GM12878 (cell line): Measurements from ENCODE around the gene SPRTN. TPM values are rescaled to one million over a fixed set of nuclear protein-coding genes. Genes with fewer than 3 reads are reported as not detected.

Experiments
- ATAC-seq: fragments of 200-7000 bp; cut with Tn5 transposase; 3 replicates; pipeline ENCODE4 v1.9.1; 2020; ENCODE audit warnings: mild to moderate bottlenecking, moderate library complexity
- BruUV-seq: library from RNA; stranded (reverse); fragments of 400-500 nt; replicated peaks from 2 replicates; lab custom pipeline; 2021; lab: Mats Ljungman, UMichigan
- CTCF ChIA-PET: fragments of 300-600 bp; sonication (Branson Sonifier 250); formaldehyde crosslinking; extraction: SDS; loops from one replicate; lab custom pipeline; 2021; ENCODE audit warnings: inconsistent platforms; lab: Yijun Ruan, JAX
- POLR2A ChIA-PET: fragments of 350-600 bp; formaldehyde crosslinking; extraction: SDS; loops from one replicate; lab custom pipeline; 2021; ENCODE audit warnings: inconsistent platforms; lab: Charles Lee
- RAD21 ChIA-PET: fragments of 300-600 bp; sonication (Branson Sonifier 250); formaldehyde crosslinking; loops from one replicate; lab custom pipeline; 2023; ENCODE audit warnings: antibody characterized with exemption; ENCODE audit not compliant: unreplicated experiment; lab: Charles Lee
- SMC1A ChIA-PET: fragments of 300-600 bp; sonication (Branson Sonifier 250); formaldehyde crosslinking; loops from one replicate; lab custom pipeline; 2023; ENCODE audit not compliant: unreplicated experiment, uncharacterized antibody; lab: Charles Lee
- DNase-seq: peaks from one replicate; pipeline ENCODE4 v3.0.0-alpha.2; 2011; ENCODE audit warnings: low read depth, low spot score
- FAIRE-seq: peaks from 3 replicates; lab custom pipeline; 2011; peaks lifted over from hg19 to GRCh38; lab: Jason Lieb, UNC
- H2AFZ ChIP-seq: 2 replicates; pipeline ENCODE4 v1.6.0; 2011; ENCODE audit warnings: low read depth, low read length, control low read depth; ENCODE audit not compliant: control insufficient read depth
- H3K27ac ChIP-seq: 2 replicates; pipeline ENCODE4 v1.5.1; 2011; ENCODE audit warnings: control low read depth; ENCODE audit not compliant: control insufficient read depth, insufficient read depth
- H3K27me3 ChIP-seq, 2 experiments: replicated peaks in 1 of 2; 2 replicates each; pipeline versions ENCODE4 v1.6.0 to v1.6.1; 2011; ENCODE audit warnings: low read length in 1 of 2; ENCODE audit not compliant: control insufficient read depth in 2 of 2, insufficient read depth in 2 of 2
- H3K36me3 ChIP-seq, 2 experiments: 2 replicates each; pipeline ENCODE4 v1.5.1; 2011; ENCODE audit warnings: low read length in 1 of 2; ENCODE audit not compliant: control insufficient read depth in 2 of 2, insufficient read depth in 2 of 2
- H3K4me1 ChIP-seq: 2 replicates; pipeline ENCODE4 v1.6.1; 2011; ENCODE audit warnings: mild to moderate bottlenecking, low read length, moderate library complexity, mixed read lengths; ENCODE audit not compliant: control insufficient read depth, insufficient read depth
- H3K4me2 ChIP-seq: 2 replicates; pipeline ENCODE4 v1.6.0; 2011; ENCODE audit warnings: control low read depth; ENCODE audit not compliant: control insufficient read depth, insufficient read depth
- H3K4me3 ChIP-seq: fragments of 200-600 bp; sonication (generic); 2 replicates; pipeline ENCODE4 v1.5.1; 2016
- H3K79me2 ChIP-seq: 2 replicates; pipeline ENCODE4 v1.6.0; 2011; ENCODE audit warnings: low read length; ENCODE audit not compliant: control insufficient read depth, insufficient read depth
- H3K9ac ChIP-seq: 2 replicates; pipeline ENCODE4 v1.8.0; 2011; ENCODE audit warnings: low read length, control low read depth, mixed read lengths; ENCODE audit not compliant: control insufficient read depth, insufficient read depth
- H3K9me3 ChIP-seq: replicated peaks from 3 replicates; pipeline ENCODE4 v1.5.1; 2011; ENCODE audit warnings: mild to moderate bottlenecking, low read length; ENCODE audit not compliant: control insufficient read depth, insufficient read depth
- H4K20me1 ChIP-seq: 2 replicates; pipeline ENCODE4 v1.6.0; 2011; ENCODE audit not compliant: control insufficient read depth, insufficient read depth
- BACH1 ChIP-seq: fragments of 450-650 bp; IDR thresholded peaks from 2 replicates; pipeline ENCODE4 v1.6.1; 2017; ENCODE audit warnings: mild to moderate bottlenecking, borderline replicate concordance
- CTCF ChIP-seq, 3 experiments: IDR thresholded peaks in 2 of 3; conservative IDR thresholded peaks in 1 of 3; 2 replicates each; pipeline ENCODE4 v1.5.1; 2011; ENCODE audit warnings: low read depth in 3 of 3, low read length in 3 of 3, mild to moderate bottlenecking in 3 of 3, control low read depth in 2 of 3, moderate library complexity in 2 of 3, inconsistent platforms in 1 of 3, mixed read lengths in 1 of 3; ENCODE audit not compliant: control insufficient read depth in 2 of 3, insufficient read depth in 1 of 3; ENCODE audit errors: extremely low read depth in 1 of 3
- CUX1 ChIP-seq: IDR thresholded peaks from 2 replicates; pipeline ENCODE4 v1.6.1; 2012; ENCODE audit warnings: improper control_type of control experiment, low read depth, low read length; ENCODE audit not compliant: insufficient replicate concordance
- NFYB ChIP-seq: IDR thresholded peaks from 2 replicates; pipeline ENCODE4 v1.6.1; 2011; ENCODE audit warnings: low read depth, mild to moderate bottlenecking, low read length, improper control_type of control experiment, moderate library complexity; ENCODE audit not compliant: insufficient read depth
- NR2C2 ChIP-seq: IDR thresholded peaks from 2 replicates; pipeline ENCODE4 v1.6.1; 2011; ENCODE audit warnings: borderline replicate concordance, low read depth; ENCODE audit not compliant: control insufficient read depth, insufficient read length
- WGBS: methylation state at CpG from one replicate; pipeline ENCODE4 v1.1.6; 2016; ENCODE audit warnings: low lambda C conversion rate; ENCODE audit not compliant: insufficient replicate concordance, insufficient coverage; ENCODE audit errors: missing lambda C conversion rate; 5-methylcytosine and 5-hydroxymethylcytosine counted together
- in situ Hi-C: fragments of 300-500 bp; cut with MboI; formaldehyde crosslinking; loops from 9 replicates; pipeline ENCODE4 v1.14.3; 2018; ENCODE audit warnings: mixed read lengths
- intact Hi-C: fragments of 100-400 bp; cut with micrococcal nuclease; formaldehyde crosslinking; loops from one replicate; pipeline ENCODE4 v1.14.2; 2022; ENCODE audit not compliant: unreplicated experiment
- polyA plus RNA-seq, 11 experiments: library from polyadenylated mRNA; depleted of rRNA in 4 of 11; unstranded in 6 of 11; stranded (reverse) in 5 of 11; fragments of >200 nt; fragmentation: Nextera tagmentation in 4 of 11; fragmentation: Illumina TruSeq in 1 of 11; extraction: Ambion mirVana in 4 of 11; extraction: Trizol in 1 of 11; gene quantifications; 1 replicate in 1 of 11; 2 replicates in 10 of 11; pipeline versions ENCODE4 v1.2.1 to v1.2.3, GENCODE V29; 2011 to 2016; ENCODE audit warnings: inconsistent platforms in 2 of 11, missing spikeins in 2 of 11, low read depth in 1 of 11
- total RNA-seq, 4 experiments: library from RNA; depleted of rRNA in 3 of 4; stranded (reverse); fragments of >200 nt in 3 of 4; fragmentation: Illumina TruSeq in 1 of 4; extraction: Trizol in 1 of 4; gene quantifications; 2 replicates each; pipeline versions ENCODE4 v1.2.1 to v1.2.3, GENCODE V29; 2013 to 2021

The SPRTN gene
- total and polyA plus RNA-seq, 10 of the 15 experiments (the other 5 are each of a cell fraction or from before 2014, with no cell fraction given), result 4.4 to 16.5 (median 12.1) TPM

- TF ChIP-seq CTCF (IDR thresholded peaks at IDR 0.05 in 2 of 3, conservative IDR thresholded peaks at IDR 0.05 in 1 of 3; ENCODE audit: control insufficient read depth in 2 of 3, extremely low read depth in 1 of 3, insufficient read depth in 1 of 3, low read depth in 3 of 3, low read length in 3 of 3), result peak; percentile 71 to 84 (median 82)
- TF ChIP-seq CUX1, result no peak
These were observed 22.2 kb upstream of the SPRTN start (continued) for GRCh38 chr1:231315887-231316286.

GRCh38 chr1:231317306-231318014 is 20.6 kb upstream of the SPRTN start:
- CTCF ChIA-PET, result interaction anchor here (0.6 to 4.5 kb wide), 5 partner anchors 17 to 102 kb away, joined by 3 to 28 read pairs (median 4); partner anchors contain the start of genes EXOC8 and SPRTN
- Histone ChIP-seq H3K4me2 (no peak overlapping the region), H3K9me3 (no peaks in the 10 kb centered on the region), H3K4me3 (no peak overlapping the region), H3K4me1 (no peaks in the 10 kb centered on the region), H3K36me3 (no peaks in the 10 kb centered on the region), H3K79me2 (no peaks in the 10 kb centered on the region), H4K20me1 (no peaks in the 10 kb centered on the region), H3K27ac (no peak overlapping the region), H3K9ac (no peak overlapping the region), H2AFZ (no peak overlapping the region), H3K27me3 (no peaks in the 10 kb centered on the region)
- no peak for DNase-seq
- 79% methylated on average over 42 of the region's 44 CpGs for WGBS
- SMC1A ChIA-PET, result no interaction called here
- intact Hi-C loops (no loop called here), in situ Hi-C loops (no loop called here)
- no peak for FAIRE-seq
- RAD21 ChIA-PET, result interaction anchor here (0.8 kb wide), 1 partner anchor 285 kb away, joined by 3 read pairs; no protein-coding TSS in a partner anchor
- POLR2A ChIA-PET, result interaction anchor here (0.5 kb wide), 1 partner anchor 1321 kb away, joined by 4 read pairs; no protein-coding TSS in a partner anchor
- TF ChIP-seq NFYB (0 out of 2 replicates have a peak, but pooled peaks have one; percentile 36), NR2C2 (no peak), BACH1 (no peak)
- no TSS peak for BruUV-seq
- no peak for ATAC-seq
